Breast epithelium (tissue), 3 donors: Measurements from ENCODE around the gene PTPN4.

Source experiments
- POLR2AphosphoS5 ChIP-seq, 3 donors: sonication (generic); formaldehyde crosslinking; IDR thresholded peaks; one replicate each; pipeline ENCODE4 v1.6.1; 2017; ENCODE audit warnings: antibody characterized with exemption in 3 of 3
- TF ChIP-seq, protein P1 (sequence below), 3 donors: fragments of 450-650 bp; IDR thresholded peaks; one replicate each; pipeline ENCODE4 v1.5.1; 2016 to 2017; ENCODE audit warnings: antibody characterized with exemption in 3 of 3, mild to moderate bottlenecking in 3 of 3, moderate library complexity in 3 of 3

DNA sequence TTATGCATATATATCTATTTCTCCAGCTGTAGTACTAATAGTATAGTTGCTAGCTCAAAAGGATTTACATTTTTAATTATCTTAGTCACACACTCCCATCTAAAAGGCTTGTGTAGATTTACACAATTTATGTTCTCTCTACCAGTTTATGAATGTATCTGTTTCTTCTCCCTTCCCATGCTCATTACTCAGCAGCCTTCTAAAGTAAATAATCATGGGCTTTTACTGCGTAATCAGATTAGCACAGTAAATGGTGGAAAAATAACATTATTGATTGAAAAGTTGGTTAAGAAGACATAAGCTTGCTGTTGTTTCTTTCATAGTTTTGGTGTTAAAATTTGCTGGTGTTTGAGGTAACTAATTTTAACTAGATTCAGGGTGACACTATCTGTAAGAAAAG lies 81.8 kb downstream of the PTPN4 start:
- TF ChIP-seq, protein P1, sequence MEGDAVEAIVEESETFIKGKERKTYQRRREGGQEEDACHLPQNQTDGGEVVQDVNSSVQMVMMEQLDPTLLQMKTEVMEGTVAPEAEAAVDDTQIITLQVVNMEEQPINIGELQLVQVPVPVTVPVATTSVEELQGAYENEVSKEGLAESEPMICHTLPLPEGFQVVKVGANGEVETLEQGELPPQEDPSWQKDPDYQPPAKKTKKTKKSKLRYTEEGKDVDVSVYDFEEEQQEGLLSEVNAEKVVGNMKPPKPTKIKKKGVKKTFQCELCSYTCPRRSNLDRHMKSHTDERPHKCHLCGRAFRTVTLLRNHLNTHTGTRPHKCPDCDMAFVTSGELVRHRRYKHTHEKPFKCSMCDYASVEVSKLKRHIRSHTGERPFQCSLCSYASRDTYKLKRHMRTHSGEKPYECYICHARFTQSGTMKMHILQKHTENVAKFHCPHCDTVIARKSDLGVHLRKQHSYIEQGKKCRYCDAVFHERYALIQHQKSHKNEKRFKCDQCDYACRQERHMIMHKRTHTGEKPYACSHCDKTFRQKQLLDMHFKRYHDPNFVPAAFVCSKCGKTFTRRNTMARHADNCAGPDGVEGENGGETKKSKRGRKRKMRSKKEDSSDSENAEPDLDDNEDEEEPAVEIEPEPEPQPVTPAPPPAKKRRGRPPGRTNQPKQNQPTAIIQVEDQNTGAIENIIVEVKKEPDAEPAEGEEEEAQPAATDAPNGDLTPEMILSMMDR (IDR thresholded peaks at IDR 0.05) = no peak
- no peak for TF ChIP-seq POLR2AphosphoS5 (IDR thresholded peaks at IDR 0.05)
